Osteoblast (primary cell): ENCODE data around the gene PIP. TPM values are rescaled to one million over a fixed set of nuclear protein-coding genes. Genes with fewer than 3 reads are reported as not detected.
A peak's percentile ranks its signal among the peaks of the same experiment; 100 is the strongest.
"Not testable (repeated sequence)": the region's sequence is repeated elsewhere in the genome, so short reads cannot be mapped to it uniquely, and the experiment has no call there.

ENCODE experiments used
- DNase-seq: peaks from one replicate; pipeline ENCODE4 v3.0.0; 2011; ENCODE audit warnings: low spot score, mixed read lengths; ENCODE audit not compliant: insufficient read length; ENCODE audit errors: missing footprints
- H2AFZ ChIP-seq: 2 replicates; pipeline ENCODE4 v1.6.0; 2011; ENCODE audit warnings: mild to moderate bottlenecking, low read length
- H3K27ac ChIP-seq: 2 replicates; pipeline ENCODE4 v1.5.1; 2011; ENCODE audit warnings: mild to moderate bottlenecking, low read depth, low read length, moderate library complexity
- H3K27me3 ChIP-seq: 2 replicates; pipeline ENCODE4 v1.6.0; 2012; ENCODE audit warnings: mild to moderate bottlenecking, control low read depth, inconsistent platforms, low read length, moderate library complexity; ENCODE audit not compliant: insufficient read depth
- H3K36me3 ChIP-seq: 2 replicates; pipeline ENCODE4 v1.5.1; 2011; ENCODE audit warnings: mild to moderate bottlenecking, low read length, control low read depth, moderate library complexity; ENCODE audit not compliant: insufficient read depth
- H3K4me1 ChIP-seq: 2 replicates; pipeline ENCODE4 v1.5.1; 2011; ENCODE audit warnings: mild to moderate bottlenecking, low read length, control low read depth, moderate library complexity; ENCODE audit not compliant: insufficient read depth
- H3K4me2 ChIP-seq: 2 replicates; pipeline ENCODE4 v1.6.0; 2011; ENCODE audit warnings: mild to moderate bottlenecking, low read length; ENCODE audit not compliant: insufficient read depth
- H3K4me3 ChIP-seq: fragments of 200-600 bp; sonication (generic); 3 replicates; pipeline ENCODE4 v1.5.1; 2012; ENCODE audit warnings: mild to moderate bottlenecking, low read length, inconsistent platforms; ENCODE audit not compliant: insufficient read depth
- H3K79me2 ChIP-seq: 2 replicates; pipeline ENCODE4 v1.6.0; 2012; ENCODE audit warnings: mild to moderate bottlenecking, low read length, control low read depth, inconsistent platforms; ENCODE audit not compliant: insufficient read depth
- H3K9me3 ChIP-seq: 2 replicates; pipeline ENCODE4 v1.5.1; 2011; ENCODE audit warnings: low read depth, low read length, control low read depth
- H4K20me1 ChIP-seq: 2 replicates; pipeline ENCODE4 v1.6.0; 2012; ENCODE audit warnings: mild to moderate bottlenecking, low read length, control low read depth; ENCODE audit not compliant: insufficient read depth
- CTCF ChIP-seq: IDR thresholded peaks from 2 replicates; pipeline ENCODE4 v1.5.1; 2011; ENCODE audit warnings: mild to moderate bottlenecking, low read depth, low read length, moderate library complexity; ENCODE audit errors: extremely low read depth
- total RNA-seq: library from RNA; depleted of rRNA; stranded (reverse); fragments of >200 nt; gene quantifications from 2 replicates; pipeline ENCODE4 v1.2.3, GENCODE V29; 2012

Gene PIP
- total RNA-seq, 1 donor = not detected

- Histone ChIP-seq H3K27me3 (no peaks in the 10 kb centered on the region), H3K36me3 (no peaks in the 10 kb centered on the region), H2AFZ (no peak overlapping the region), H3K4me3 (no peak overlapping the region), H4K20me1 (no peaks in the 10 kb centered on the region), H3K79me2 (no peaks in the 10 kb centered on the region), H3K9me3 (no peaks in the 10 kb centered on the region), H3K27ac (no peak overlapping the region), H3K4me1 (no peaks in the 10 kb centered on the region), H3K4me2 (no peak overlapping the region)
- DNase-seq = no peak
- TF ChIP-seq CTCF = no peak
Measured at GRCh38 chr7:143147070-143147469, 15.2 kb downstream of the PIP start.

- H3K27me3 ChIP-seq = no peaks in the 10 kb centered on the region
Measured at GRCh38 chr7:143148050-143148449, 16.2 kb downstream of the PIP start.

GRCh38 chr7:143148651-143149050, 16.8 kb downstream of the PIP start:
- no peaks in the 10 kb centered on the region for H3K27me3 ChIP-seq
- DNase-seq = no peak
- no peak overlapping the region for H2AFZ ChIP-seq
- H3K9me3 ChIP-seq = no peaks in the 10 kb centered on the region
- no peak overlapping the region for H3K27ac ChIP-seq
- H3K4me2 ChIP-seq = no peak overlapping the region
- no peaks in the 10 kb centered on the region for H3K4me1 ChIP-seq
- no peaks in the 10 kb centered on the region for H3K36me3 ChIP-seq
- TF ChIP-seq CTCF = no peak
- no peaks in the 10 kb centered on the region for H4K20me1 ChIP-seq
- no peaks in the 10 kb centered on the region for H3K79me2 ChIP-seq
- no peak overlapping the region for H3K4me3 ChIP-seq

More at GRCh38 chr7:143148050-143148449, 16.2 kb downstream of the PIP start:
- H4K20me1 ChIP-seq = no peaks in the 10 kb centered on the region
- no peak overlapping the region for H3K27ac ChIP-seq
- no peaks in the 10 kb centered on the region for H3K36me3 ChIP-seq
- H3K4me3 ChIP-seq = no peak overlapping the region
- H3K4me2 ChIP-seq = no peak overlapping the region
- no peak overlapping the region for H2AFZ ChIP-seq
- no peaks in the 10 kb centered on the region for H3K4me1 ChIP-seq
- H3K9me3 ChIP-seq = no peaks in the 10 kb centered on the region
- H3K79me2 ChIP-seq = no peaks in the 10 kb centered on the region
- TF ChIP-seq CTCF = no peak
- peak; percentile 5 for DNase-seq

- not testable (repeated sequence) for H3K79me2 ChIP-seq, H2AFZ ChIP-seq, DNase-seq, H3K27ac ChIP-seq, H3K4me3 ChIP-seq, H3K36me3 ChIP-seq, H4K20me1 ChIP-seq, H3K27me3 ChIP-seq, H3K4me1 ChIP-seq, H3K9me3 ChIP-seq, H3K4me2 ChIP-seq
Measured at GRCh38 chr7:143150696-143151095, 18.8 kb downstream of the PIP start.

GRCh38 chr7:143158617-143159016, 26.7 kb downstream of the PIP start:
- not testable (repeated sequence) for DNase-seq, H3K9me3 ChIP-seq, H4K20me1 ChIP-seq, H2AFZ ChIP-seq, H3K79me2 ChIP-seq, H3K4me2 ChIP-seq, H3K4me1 ChIP-seq, H3K27me3 ChIP-seq, H3K36me3 ChIP-seq, H3K27ac ChIP-seq, H3K4me3 ChIP-seq
